GM18858 (cell line): ENCODE measurements around the gene CDKN1C.
A peak's percentile ranks its signal among the peaks of the same experiment; 100 is the strongest.
"Not testable (repeated sequence)": the region's sequence is repeated elsewhere in the genome, so short reads cannot be mapped to it uniquely, and the experiment has no call there.

Source experiments
- ATAC-seq: cut with Tn5 transposase; IDR thresholded peaks from one replicate; pipeline ENCODE4 v1.9.1; 2021; ENCODE audit not compliant: unreplicated experiment

CDKN1C gene

DNA sequence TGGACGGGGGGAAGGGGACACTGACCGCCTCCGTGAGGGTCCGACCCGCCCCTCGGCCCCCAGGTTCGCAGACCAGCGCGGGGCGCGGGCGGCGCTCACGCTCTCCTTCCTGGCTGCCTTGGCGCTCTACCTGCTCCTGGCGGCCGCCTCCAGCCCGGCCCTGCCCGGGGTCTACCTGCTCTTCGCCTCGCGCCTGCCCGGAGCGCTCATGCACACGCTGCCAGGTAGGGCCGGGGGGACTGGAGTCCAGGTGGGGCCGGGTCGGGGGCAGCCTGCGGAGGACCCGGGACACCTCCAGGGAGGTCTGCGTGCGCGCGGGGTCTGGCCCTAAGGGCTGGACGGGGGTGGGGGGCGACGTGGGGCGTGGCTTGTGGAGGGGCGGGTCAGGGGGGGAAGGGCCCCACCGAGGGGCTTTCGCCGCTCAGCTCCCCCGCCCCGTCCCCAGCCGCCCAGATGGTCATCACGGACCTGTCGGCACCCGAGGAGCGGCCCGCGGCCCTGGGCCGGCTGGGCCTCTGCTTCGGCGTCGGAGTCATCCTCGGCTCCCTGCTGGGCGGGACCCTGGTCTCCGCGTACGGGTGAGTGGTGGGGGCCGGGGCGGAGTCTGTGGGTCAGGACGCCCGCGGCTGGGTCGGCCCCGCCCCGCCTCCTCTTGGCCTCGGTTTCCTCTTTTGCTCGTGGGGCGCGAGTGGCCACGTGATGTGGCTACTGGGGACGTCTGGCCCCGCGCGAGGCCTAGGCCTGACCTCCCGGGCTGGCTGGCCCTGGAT is 23.7 kb upstream of the CDKN1C start:
- no peak for ATAC-seq

DNA sequence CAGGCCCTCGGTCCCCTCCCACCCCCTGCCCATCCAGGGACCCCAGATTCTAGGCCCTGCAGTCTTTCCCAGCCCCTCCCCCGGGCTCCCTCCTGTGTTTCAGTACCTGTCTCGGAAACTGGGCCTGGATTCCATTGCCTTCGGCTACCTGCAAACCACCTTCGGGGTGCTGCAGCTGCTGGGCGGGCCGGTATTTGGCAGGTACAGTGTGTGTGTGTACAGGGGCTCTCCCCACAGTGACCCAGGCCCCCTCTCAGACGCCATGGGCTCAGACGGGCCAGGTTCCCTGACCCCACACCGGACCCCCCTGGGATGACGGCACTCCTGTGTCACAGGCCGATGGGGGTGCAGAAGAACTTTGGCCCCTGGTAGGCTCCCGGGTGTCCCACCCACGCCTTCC is 22.6 kb upstream of the CDKN1C start:
- no peak for ATAC-seq

DNA sequence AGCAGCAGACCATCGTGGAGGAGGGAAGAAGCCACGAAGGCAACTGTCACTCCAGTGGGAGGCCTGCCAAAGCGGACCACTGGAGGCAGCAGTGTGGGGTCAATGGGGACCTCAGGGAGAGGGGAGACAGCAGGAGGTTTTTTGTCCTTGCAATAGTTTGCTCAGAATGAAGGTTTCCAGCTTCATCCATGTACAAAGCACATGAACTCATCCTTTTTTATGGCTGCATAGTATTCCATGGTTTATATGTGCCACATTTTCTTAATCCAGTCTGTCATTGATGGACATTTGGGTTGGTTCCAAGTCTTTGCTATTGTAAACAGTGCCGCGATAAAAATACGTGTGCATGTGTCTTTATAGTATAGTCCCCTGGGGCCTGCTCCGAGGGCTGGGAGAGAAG is 19.7 kb upstream of the CDKN1C start:
- not testable (repeated sequence) for ATAC-seq

DNA sequence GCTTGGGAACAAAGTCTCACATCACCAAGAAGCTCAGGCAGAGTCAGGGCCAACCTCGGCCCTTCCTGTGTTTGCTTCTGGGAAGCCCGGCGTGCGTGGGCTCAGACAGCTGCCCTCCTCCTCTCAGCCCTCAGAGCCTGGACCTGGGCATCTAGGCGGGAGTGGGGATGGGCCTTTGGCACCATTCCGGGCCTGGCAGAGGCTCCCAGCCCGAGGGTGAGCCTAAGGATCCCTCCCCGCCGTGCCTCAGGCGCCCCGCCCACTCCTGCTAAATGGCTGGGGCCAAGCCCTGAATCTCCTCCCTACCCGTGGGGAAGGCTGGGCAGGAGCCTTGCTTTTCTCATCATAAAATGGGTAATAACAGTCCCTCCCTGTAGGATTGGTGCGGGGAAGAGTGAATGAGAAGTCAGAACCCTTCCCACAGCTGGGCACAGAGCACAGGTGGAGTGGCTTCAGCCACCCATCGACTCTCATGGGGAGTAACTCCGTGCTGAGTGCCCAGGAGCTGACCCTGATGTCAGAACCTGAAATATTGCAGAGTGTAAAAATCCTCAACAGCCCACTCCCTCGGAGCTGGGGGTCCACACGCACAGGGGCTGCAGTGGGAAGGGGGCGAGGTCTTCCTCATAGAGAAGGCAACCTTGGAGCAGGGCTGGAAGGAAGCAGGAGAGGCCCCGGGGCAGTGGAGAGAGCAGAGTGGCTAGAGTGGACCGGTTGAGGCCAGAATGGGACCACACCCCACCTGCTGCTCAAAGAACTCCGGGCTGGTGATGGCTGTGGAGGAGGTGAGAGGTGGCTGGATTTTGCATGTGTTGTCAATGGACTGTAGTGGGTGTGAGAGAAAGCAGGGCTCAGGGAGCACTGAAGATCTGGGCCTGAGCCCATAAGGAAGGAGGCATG is 18.8 kb upstream of the CDKN1C start:
- ATAC-seq = no peak

DNA sequence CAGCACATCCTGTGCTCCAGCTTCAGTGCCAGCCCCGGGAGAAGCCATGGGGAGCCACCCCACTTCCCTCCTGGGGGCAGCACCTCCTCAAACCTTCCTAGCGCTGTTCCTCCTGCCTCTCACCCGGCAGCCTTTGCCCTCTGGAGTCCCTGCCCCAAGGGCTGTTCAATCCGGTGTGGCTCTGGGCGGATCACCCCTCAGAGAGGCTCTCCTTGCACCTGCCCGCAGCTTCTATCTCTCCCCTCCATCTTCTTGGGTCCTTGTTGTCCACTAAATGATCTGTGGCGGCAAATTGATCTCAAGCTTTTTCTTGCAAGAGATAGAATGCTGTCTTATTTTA is 18.1 kb upstream of the CDKN1C start:
- ATAC-seq = no peak

DNA sequence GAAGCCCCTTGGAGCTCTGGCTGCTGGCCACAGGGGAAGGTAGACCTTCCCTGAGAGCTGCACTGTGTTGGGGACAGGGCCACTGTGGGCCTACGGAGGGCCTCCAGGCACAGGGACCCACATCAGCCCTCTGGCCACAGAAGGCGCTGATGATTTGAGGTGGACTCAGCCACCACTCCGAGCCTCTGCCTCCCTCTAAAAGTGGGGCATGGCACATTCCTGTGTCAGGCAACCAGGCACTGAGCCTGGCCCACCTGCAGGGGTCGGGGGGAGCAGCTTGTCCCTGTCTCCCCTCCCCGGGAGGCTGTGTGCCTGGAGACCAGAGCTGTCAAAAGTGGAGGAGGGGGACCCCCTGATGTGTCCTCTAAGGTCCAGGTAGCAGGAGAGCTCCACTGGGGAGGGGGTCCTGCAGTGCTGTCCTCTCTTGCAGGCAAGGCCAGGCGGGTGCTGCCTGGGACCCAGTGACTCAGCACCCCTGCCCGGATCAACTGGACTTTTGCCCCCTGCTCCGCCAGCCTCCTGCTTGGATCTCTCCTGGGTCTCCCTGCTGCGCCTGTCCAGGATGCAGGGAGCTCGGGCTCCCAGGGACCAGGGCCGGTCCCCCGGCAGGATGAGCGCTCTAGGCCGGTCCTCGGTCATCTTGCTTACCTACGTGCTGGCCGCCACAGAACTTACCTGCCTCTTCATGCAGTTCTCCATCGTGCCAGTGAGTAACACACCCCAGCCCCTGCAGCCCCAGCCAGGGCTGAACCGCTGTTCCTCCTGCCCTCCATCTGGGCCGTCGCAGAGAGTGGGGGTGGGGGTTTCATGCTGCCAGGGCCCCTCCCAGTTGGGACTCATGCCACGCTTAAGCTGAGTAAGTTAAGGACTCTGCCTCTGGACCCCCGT is 17.5 kb upstream of the CDKN1C start:
- ATAC-seq = no peak

DNA sequence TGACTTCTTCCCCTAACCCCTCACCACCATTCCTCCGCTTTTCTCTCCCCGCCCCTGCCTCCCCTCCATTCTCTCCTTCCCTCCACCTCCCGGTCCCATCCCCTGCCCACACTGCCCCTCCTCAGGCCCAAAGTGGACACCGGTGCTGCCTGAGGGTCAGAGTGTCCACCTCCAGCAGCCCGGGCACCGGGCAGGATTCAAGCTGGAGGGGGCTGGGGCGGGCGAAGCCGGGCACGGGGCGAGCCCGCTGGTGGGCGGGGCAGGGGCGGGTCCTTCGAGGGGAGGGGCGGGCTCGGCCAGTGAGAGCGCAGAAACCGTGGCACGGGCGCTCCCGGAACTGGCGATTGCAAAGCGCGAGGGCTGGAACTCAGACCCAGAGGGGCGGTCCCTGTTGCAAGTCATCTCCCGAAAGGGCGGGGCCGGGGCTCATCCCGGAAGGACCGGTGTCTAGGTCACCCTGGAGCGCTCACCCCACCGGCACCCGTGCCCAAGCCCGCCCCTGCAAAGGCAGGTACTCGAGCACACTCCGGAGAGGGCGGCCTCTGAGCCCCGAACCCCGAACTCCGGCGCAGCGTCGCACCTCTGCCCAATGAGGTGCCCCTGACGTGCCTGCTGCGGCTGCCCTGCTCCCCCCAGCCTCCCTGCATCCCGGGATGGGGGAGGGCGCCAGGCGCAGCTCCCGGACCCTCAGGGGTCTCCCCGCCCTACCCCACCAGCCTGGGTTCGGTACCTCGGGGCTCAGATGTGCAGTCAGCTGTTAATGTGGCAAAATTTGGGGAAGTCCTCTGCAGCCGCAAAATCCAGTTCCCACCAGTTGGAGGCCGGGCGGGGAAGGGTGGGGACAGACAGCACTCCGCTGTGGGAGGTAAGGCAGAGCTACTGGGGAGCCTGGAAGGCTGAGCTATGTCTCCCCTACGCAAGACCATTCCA is 16.5 kb upstream of the CDKN1C start:
- peak; percentile 88 for ATAC-seq

DNA sequence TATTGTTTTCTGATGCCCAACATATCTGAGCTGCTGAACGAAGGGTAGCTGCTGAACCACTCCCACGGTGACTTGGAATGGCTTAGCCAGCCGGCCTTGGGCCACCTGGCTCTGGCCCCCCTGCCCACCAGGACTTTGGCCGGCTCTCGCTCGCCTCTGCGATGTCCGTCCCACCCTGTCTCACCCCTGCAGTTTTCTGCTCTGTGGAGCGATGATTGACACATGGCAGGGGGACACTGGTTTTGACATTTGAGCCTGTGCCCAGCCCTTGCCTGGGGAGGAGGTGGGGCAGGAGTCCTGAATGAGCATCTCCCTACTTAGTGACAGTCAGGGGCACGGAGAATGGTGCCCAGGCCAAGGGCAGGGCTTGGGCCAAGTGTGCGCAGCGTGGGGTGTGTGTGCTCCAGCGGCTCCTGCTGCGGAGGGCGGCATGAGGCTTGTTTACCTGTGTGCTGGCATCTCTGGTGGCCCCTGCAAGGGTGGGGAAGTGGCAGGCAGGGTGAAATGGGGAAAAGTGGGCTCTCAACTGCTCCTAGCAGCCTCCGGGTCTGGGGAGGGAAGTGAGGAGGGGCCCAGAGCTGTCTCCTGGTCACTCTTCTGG is 15.7 kb upstream of the CDKN1C start:
- ATAC-seq = no peak

DNA sequence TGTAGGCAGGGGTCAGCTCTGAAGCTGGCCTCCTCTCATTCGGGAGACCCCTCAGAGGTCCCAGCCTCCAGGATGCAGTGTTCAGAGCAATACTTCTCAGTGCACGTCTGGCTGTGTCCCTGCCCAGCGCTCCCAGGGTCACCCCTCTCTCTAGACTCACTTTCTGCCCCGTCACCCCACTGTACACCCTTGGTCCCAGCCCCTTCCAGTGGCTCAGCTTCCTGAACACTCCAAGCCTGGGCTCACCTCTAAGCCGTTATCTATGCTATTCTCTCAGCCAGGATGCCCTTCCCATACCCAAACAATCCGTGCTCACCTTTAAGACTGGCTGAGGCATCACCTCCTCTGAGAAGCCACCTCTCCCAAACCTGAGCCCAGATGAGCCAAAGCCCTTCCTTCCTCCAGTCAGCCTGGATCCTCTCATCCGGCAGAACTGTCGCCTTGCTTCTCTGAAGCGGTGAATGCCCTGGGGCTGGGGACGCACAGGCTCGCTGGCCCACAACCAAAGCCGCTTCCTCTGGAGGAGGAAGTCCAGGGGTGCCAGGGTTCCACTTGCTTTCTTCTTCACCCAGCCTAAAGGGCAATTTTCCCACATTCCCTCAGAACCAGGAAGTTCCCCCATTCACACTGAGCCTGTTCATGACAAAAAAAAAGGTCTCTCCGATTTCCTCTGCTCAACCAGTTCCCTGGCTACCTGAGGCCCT is 13.7 kb upstream of the CDKN1C start:
- no peak for ATAC-seq

DNA sequence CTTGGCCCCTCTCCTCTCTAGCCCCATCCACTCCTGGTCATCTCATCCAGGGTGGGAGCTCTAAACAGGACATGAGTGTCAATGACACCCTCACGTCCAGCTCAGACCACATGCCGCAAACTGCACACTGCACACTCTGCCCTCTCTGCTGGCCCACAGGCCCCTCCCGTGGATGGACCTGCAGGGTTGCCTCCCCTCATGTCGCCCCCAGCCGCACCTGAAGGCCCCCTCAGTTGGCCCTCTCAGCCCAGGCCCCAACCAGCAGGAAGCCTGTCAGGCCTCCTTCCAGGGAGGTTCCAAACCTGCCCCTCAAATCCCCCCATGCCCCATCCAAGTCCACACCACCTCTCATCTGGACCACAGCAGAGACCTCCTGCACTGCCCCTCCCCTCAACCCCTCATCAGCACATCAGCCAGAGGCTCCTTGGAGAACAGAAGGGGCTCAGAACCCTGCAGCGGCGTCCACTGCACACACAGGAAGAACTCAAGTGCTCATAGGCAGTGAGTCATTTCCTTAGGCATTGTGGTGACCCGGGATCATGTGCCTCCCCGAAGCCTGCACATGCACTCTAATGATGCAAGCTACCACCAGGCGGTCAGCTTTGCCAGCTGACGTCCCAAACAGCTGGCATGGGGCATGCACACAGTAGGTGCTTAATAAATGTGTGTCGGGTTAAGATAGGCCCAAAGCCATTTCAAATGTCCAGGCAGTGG is 12.9 kb upstream of the CDKN1C start:
- no peak for ATAC-seq

DNA sequence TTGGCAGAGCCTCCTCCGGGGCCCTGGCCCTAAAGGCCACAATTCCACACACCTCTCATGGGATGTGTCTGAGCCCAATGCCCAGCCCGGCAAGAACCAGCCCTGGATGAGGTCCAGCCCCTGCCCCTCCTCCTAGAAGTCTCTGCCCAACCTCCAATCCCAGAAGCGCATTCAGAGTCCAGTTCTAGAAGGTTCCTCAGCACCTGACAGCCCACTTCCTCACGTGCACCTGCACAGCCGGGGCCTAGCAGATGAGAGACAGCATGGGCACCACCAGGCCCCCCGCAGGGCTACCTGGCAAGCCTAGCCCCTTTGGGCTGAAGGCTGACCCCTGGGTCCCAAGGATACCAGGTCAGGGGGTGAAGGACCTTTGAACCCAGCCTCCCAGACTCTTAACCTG is 11.5 kb upstream of the CDKN1C start:
- no peak for ATAC-seq

DNA sequence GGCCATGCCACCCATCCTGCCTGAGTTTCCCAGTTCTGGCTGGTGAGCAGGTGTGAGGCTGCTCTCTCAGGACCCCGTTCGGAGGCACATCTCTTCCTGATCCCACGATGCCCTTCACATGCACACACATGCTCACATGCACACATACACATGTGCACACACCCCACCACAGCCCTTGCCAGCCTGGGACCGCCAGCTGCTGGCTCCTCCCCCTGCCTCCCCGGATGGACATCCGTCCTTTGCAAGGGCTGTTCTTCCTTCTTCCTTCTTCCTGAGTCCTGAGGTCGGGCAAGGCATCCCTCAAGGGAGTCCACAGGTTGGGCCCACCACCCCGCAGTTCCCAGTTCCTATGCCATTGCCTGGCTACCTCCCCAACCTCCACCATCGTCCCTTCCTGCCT is 10.5 kb upstream of the CDKN1C start:
- ATAC-seq = no peak

DNA sequence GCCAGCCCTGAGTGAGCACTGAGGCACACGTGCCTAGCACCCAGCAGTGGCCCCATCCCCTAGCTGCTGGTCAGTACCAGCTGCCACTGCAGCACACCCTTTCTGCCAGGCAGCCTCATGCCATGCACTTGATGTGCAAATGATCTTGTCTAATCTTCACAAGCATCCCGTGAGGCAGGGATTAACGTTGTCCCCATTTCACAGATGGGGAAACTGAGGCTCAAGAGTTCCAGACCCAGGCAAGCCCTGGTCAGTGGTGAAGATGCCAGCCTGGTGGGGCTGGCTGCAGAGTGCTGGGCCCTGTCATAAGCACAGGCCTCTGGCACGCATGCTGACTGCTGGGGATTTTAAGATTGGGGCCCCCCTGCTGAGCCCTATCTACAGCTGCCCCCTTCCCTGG is 8.4 kb upstream of the CDKN1C start:
- ATAC-seq = no peak

DNA sequence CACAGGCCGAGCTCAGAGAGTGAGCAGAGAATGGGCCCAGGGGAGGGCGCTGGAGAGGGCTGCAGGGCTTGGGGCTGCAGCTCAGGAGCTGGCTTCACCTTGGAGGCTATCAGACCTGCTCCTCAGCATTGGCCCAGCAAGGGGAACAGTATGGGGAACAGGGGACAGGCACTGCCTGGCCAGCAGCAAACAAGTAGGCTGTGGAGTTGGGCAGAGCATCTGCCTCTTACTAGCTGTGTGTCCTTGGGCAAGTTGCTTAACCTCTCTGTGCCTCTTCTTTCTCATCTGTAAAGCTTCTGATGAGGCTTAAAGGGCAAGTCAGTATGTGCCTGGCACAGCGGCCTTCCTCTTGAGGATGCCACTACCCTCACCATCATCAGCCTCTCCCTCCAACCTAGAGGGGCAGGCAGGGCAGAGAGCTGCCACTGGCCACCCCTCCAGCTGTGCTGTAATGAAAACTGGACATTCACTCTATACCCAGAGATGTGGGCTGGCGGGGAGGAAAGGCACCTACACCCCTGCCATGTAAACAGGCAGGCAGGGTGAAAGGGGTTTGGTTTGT is 7.5 kb upstream of the CDKN1C start:
- no peak for ATAC-seq

DNA sequence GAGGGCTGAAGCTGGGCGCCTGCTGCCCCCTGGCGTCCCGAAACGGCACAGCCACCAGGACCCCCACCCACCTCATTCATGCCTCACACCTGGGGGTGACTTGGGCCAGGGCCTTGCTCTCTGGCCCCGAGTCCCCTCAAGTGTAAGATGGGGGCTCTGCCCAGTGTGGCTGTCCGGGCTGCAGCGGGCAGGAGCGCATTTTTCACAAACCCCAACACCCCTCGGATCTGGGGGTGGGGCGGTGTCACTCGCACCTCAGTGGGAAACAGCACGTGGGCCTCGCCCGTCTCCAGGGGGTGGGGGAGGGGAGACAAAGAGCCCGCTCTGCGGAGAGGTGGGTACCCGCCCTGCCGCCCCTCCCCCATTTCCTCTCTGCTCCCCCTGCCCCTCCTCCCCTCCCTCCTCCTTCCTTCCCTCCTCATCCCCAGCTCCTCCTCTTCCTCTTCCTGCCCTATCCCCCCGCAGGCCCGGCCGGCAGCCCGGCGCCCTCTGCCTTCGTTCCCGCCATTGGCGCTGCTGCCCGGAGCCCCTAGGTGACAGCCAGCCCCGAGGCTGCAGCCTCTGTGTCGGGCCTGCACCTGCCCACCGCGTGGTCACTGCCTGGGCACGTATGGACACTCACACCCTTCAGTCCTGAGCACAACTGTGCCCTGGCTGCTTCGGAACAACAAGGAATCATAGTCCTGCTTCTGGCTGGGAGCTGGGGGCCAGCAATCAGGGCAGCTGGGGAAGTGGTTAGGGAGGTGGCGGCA is 6.8 kb upstream of the CDKN1C start:
- no peak for ATAC-seq

DNA sequence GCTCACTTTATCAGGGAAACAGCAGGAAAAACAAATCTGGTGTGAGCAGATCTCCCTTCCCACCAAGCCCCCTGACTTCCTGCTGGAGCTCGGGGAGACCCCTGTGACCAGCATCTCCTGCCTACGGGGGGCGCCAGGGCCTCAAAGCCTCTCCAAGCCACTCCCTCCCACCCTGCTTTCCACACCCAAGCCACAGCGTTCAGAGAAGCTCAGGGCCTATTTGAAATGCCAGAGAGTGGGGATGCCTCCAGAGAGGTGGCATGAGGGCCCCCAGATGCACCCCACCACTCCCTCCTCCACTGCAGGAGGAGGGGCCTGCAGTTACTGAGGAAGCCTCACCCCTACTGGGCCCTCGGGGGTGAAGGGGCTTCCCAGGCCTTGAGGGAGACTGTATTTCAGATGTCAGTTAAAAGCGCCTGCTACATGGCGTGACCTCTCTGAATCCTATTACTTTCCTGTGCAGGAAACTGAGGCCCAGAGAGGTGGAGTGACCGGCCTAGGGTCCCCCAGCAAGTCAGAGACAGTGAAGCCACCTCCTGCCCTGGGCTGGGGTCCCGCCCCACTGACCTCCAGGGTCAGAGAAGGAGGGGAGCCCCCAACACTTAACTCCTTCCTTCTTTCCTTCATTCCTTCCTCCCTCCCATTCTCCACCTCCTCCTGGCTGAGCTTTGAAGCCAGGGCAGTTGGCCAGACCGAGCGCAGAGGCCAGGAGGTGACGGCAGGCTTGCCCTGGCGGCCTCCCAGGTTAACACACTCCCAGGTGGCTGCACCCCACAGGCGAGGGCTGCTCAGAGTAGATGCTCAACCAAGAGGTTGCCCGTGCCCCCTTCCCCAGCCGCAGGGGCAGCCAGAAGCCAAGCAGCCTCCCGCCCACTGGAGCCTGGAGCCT is 6.0 kb upstream of the CDKN1C start:
- no peak for ATAC-seq
